K562 (cell line): ENCODE measurements around the gene TEX52. TPM values are rescaled to one million over a fixed set of nuclear protein-coding genes. Genes with fewer than 3 reads are reported as not detected.

Experiments used
- ATAC-seq: fragments of 200-7000 bp; cut with Tn5 transposase; 3 replicates; pipeline ENCODE4 v1.9.1; 2020; ENCODE audit warnings: moderate library complexity
- BruUV-seq: library from RNA; stranded (reverse); fragments of 400-500 nt; replicated peaks from 2 replicates; lab custom pipeline; 2021; lab: Mats Ljungman, UMichigan
- CTCF ChIA-PET: fragments of 300-600 bp; formaldehyde crosslinking; extraction: SDS; loops from one replicate; lab custom pipeline; 2021; ENCODE audit warnings: low intra/inter-chr PET ratio; lab: Yijun Ruan, JAX
- POLR2A ChIA-PET: fragments of 300-600, 350-650 bp; sonication (Branson Sonifier 250); formaldehyde crosslinking; extraction: SDS; loops from one replicate; lab custom pipeline; 2021; ENCODE audit warnings: antibody characterized with exemption, inconsistent platforms; lab: Yijun Ruan, JAX
- DNase-seq, 4 experiments: peaks; one replicate each; pipeline versions ENCODE4 v3.0.0 to v3.0.0-alpha.2; 2011 to 2018; ENCODE audit warnings: low spot score in 3 of 4, mixed read lengths in 3 of 4; ENCODE audit errors: extremely low read depth in 1 of 4
- FAIRE-seq: peaks from 2 replicates; lab custom pipeline; 2011; peaks lifted over from hg19 to GRCh38; lab: Jason Lieb, UNC
- H2AFZ ChIP-seq: 2 replicates; pipeline ENCODE4 v1.6.0; 2011; ENCODE audit warnings: low read depth, low read length, control low read depth, inconsistent platforms
- H3K27ac ChIP-seq: fragments of 200-600 bp; 3 replicates; pipeline ENCODE4 v1.8.0; 2011; ENCODE audit warnings: low read depth, mild to moderate bottlenecking, control low read depth, inconsistent platforms, low read length, moderate library complexity, mixed read lengths; ENCODE audit errors: extremely low read depth
- H3K27me3 ChIP-seq, 2 experiments: fragments of 300-600 bp in 1 of 2; 2 replicates in 1 of 2; 3 replicates in 1 of 2; pipeline versions ENCODE4 v1.6.0 to v1.8.0; 2011; ENCODE audit warnings: inconsistent platforms in 2 of 2, low read length in 2 of 2, mild to moderate bottlenecking in 1 of 2, mixed read lengths in 1 of 2, moderate library complexity in 1 of 2; ENCODE audit not compliant: control insufficient read depth in 2 of 2, insufficient read depth in 2 of 2
- H3K36me3 ChIP-seq: fragments of 300-600 bp; 3 replicates; pipeline ENCODE4 v1.8.0; 2011; ENCODE audit warnings: mild to moderate bottlenecking, low read length, inconsistent platforms; ENCODE audit not compliant: control insufficient read depth, insufficient read depth
- H3K4me1 ChIP-seq, 2 experiments: fragments of 200-600 bp in 1 of 2; replicated peaks in 1 of 2; 2 replicates in 1 of 2; 3 replicates in 1 of 2; pipeline versions ENCODE4 v1.5.1 to v1.8.0; 2011; ENCODE audit warnings: inconsistent platforms in 2 of 2, low read length in 2 of 2, mild to moderate bottlenecking in 1 of 2, mixed read lengths in 1 of 2, moderate library complexity in 1 of 2; ENCODE audit not compliant: control insufficient read depth in 2 of 2, insufficient read depth in 2 of 2
- H3K4me2 ChIP-seq: 2 replicates; pipeline ENCODE4 v1.6.1; 2011; ENCODE audit warnings: low read length, control low read depth, inconsistent platforms, mixed read lengths; ENCODE audit not compliant: insufficient read depth
- H3K4me3 ChIP-seq: fragments of 200-600 bp; sonication (generic), shearing (Covaris generic); 2 replicates; pipeline ENCODE4 v1.5.1; 2016; ENCODE audit warnings: control low read depth, inconsistent platforms
- H3K79me2 ChIP-seq: fragments of 200-600 bp; 3 replicates; pipeline ENCODE4 v1.8.0; 2011; ENCODE audit warnings: low read length, inconsistent platforms; ENCODE audit not compliant: control insufficient read depth, insufficient read depth
- H3K9ac ChIP-seq, 2 experiments: 2 replicates each; pipeline versions ENCODE4 v1.6.0 to v1.6.1; 2011; ENCODE audit warnings: low read depth in 2 of 2, low read length in 2 of 2, control low read depth in 1 of 2, inconsistent platforms in 1 of 2, mild to moderate bottlenecking in 1 of 2, mixed read lengths in 1 of 2; ENCODE audit not compliant: insufficient read depth in 1 of 2
- H3K9me1 ChIP-seq: one replicate; pipeline ENCODE4 v1.6.0; 2011; ENCODE audit warnings: inconsistent platforms, mild to moderate bottlenecking, low read length, moderate library complexity; ENCODE audit not compliant: control insufficient read depth, insufficient read depth
- H3K9me3 ChIP-seq: replicated peaks from 2 replicates; pipeline ENCODE4 v1.5.1; 2011; ENCODE audit warnings: low read depth, low read length, inconsistent platforms; ENCODE audit not compliant: control insufficient read depth, insufficient read depth
- H4K20me1 ChIP-seq: replicated peaks from 2 replicates; pipeline ENCODE4 v1.6.1; 2011; ENCODE audit warnings: low read length, inconsistent platforms, mixed read lengths; ENCODE audit not compliant: control insufficient read depth, insufficient read depth
- EGR1 ChIP-seq: fragments of 450-650 bp; conservative IDR thresholded peaks from 2 replicates; pipeline ENCODE4 v1.6.1; 2017; ENCODE audit warnings: mild to moderate bottlenecking
- FOXM1 ChIP-seq, 2 experiments: fragments of 450-650 bp in 1 of 2; sonication (generic) in 1 of 2; formaldehyde crosslinking in 1 of 2; IDR thresholded peaks; 2 replicates each; pipeline versions ENCODE4 v1.6.1 to v1.9.0; 2017 to 2022; ENCODE audit warnings: low read depth in 2 of 2, mild to moderate bottlenecking in 2 of 2, missing genetic modification reagents in 1 of 2, moderate library complexity in 1 of 2
- POLR2AphosphoS2 ChIP-seq: IDR thresholded peaks from 2 replicates; pipeline ENCODE4 v1.6.1; 2012; ENCODE audit warnings: low read length, improper control_type of control experiment
- POLR2G ChIP-seq: fragments of 200-400 bp; formaldehyde crosslinking; IDR thresholded peaks from 2 replicates; pipeline ENCODE4 v1.6.1; 2017; ENCODE audit warnings: low read depth, mild to moderate bottlenecking, antibody characterized with exemption, low read length, moderate library complexity
- WGBS: fragments of 100-300 bp; shearing (Covaris generic); methylation state at CpG from one replicate; pipeline ENCODE4 v1.1.6; 2016; ENCODE audit warnings: low coverage, mixed read lengths; ENCODE audit not compliant: insufficient coverage; ENCODE audit errors: missing lambda C conversion rate; 5-methylcytosine and 5-hydroxymethylcytosine counted together
- in situ Hi-C: fragments of 300-500 bp; cut with MboI; formaldehyde crosslinking; loops from 4 replicates; pipeline ENCODE4 v1.15.0; 2018; ENCODE audit warnings: inconsistent platforms, mixed read lengths
- intact Hi-C: fragments of 100-400 bp; cut with micrococcal nuclease; formaldehyde crosslinking; loops from 2 replicates; pipeline ENCODE4 v1.14.2; 2022
- polyA plus RNA-seq, 8 experiments: library from polyadenylated mRNA; depleted of rRNA in 4 of 8; stranded (reverse) in 5 of 8; unstranded in 3 of 8; fragments of >200 nt; fragmentation: Nextera tagmentation in 2 of 8; fragmentation: Illumina TruSeq in 1 of 8; extraction: Ambion mirVana in 2 of 8; extraction: Trizol in 1 of 8; gene quantifications; 2 replicates each; pipeline versions ENCODE4 v1.2.1 to v1.2.3, GENCODE V29; 2011 to 2014; ENCODE audit warnings: inconsistent platforms in 1 of 8, missing spikeins in 1 of 8
- total RNA-seq, 7 experiments: library from RNA; depleted of rRNA in 6 of 7; stranded (reverse); fragments of >200 nt in 6 of 7; fragmentation: Illumina TruSeq in 2 of 7; extraction: Trizol in 2 of 7; gene quantifications; 2 replicates each; pipeline versions ENCODE4 v1.2.1 to v1.2.3, GENCODE V29; 2011 to 2021; ENCODE audit warnings: low replicate concordance in 1 of 7

Gene TEX52
- total and polyA plus RNA-seq, 9 of the 15 experiments (the other 6 are each of a cell fraction or from before 2014, with no cell fraction given): not detected

- no peak for ATAC-seq
- intact Hi-C loops (no loop called here), in situ Hi-C loops (no loop called here)
- H3K79me2 ChIP-seq: no peaks in the 10 kb centered on the region
- no peak for DNase-seq
- H3K4me2 ChIP-seq: no peak within 1 kb of the TSS
- no peaks in the 10 kb centered on the region for H3K36me3 ChIP-seq
- H3K9me3 ChIP-seq: no peaks in the 10 kb centered on the region
- no peaks in the 10 kb centered on the region for H4K20me1 ChIP-seq
- H3K4me3 ChIP-seq: no peak within 1 kb of the TSS
- peak within 1 kb of the TSS in 1 of 2 experiments; percentile 35; a peak in 1 of 4 replicates for H3K9ac ChIP-seq
- H3K4me1 ChIP-seq: peaks cover 0 to 8% of the 10 kb centered on the region in 2 experiments; a peak in 3 of 5 replicates
- no peak within 1 kb of the TSS for H3K27ac ChIP-seq
- no peaks in the 10 kb centered on the region for H3K27me3 ChIP-seq
- no peak for FAIRE-seq
- BruUV-seq: no TSS peak
- ChIA-PET POLR2A (interaction anchor here (0.7 kb wide), 1 partner anchor 11 kb away, joined by 3 read pairs; no protein-coding TSS in a partner anchor), CTCF (no interaction called here)
- peak; percentile 50; the same call in 1 of the 2 replicates for TF ChIP-seq POLR2G
- TF ChIP-seq POLR2AphosphoS2: no peak
- H3K9me1 ChIP-seq: no peaks in the 10 kb centered on the region
- no peak within 1 kb of the TSS for H2AFZ ChIP-seq
- 63% methylated on average over 12 of the region's 32 CpGs for WGBS
These were observed 22.0 kb downstream of the TEX52 start, which contains the start of gene NRIP2 for GRCh38 chr12:2834581-2835491. TSS of gene NRIP2 (minus strand) at chr12:2835035. CDS start at chr12:2834983, 52 bp downstream.

- H3K36me3 ChIP-seq: no peaks in the 10 kb centered on the region
- FAIRE-seq (no peak), ATAC-seq (no peak), DNase-seq (no peak)
- H3K4me1 ChIP-seq: peaks cover 0 to 8% of the 10 kb centered on the region in 2 experiments; a peak in 3 of 5 replicates
- no peak overlapping the region for H2AFZ ChIP-seq
- H3K27me3 ChIP-seq: no peaks in the 10 kb centered on the region
- no peaks in the 10 kb centered on the region for H3K9me1 ChIP-seq
- no peak overlapping the region for H3K9ac ChIP-seq
- H4K20me1 ChIP-seq: no peaks in the 10 kb centered on the region
- peak; percentile 39; the same call in 1 of the 2 replicates for TF ChIP-seq EGR1
- no peak for TF ChIP-seq FOXM1 (IDR thresholded peaks at IDR 0.05; ENCODE audit: low read depth)
- TF ChIP-seq FOXM1 (CRISPR knock-in tag; IDR thresholded peaks at IDR 0.05; ENCODE audit: low read depth): no peak
- H3K79me2 ChIP-seq: no peaks in the 10 kb centered on the region
- intact Hi-C loops: no loop called here
- no TSS peak for BruUV-seq
- in situ Hi-C loops: no loop called here
- H3K27ac ChIP-seq: no peak overlapping the region
- no peak overlapping the region for H3K4me2 ChIP-seq
- no peaks in the 10 kb centered on the region for H3K9me3 ChIP-seq
- H3K4me3 ChIP-seq: no peak overlapping the region
- CTCF ChIA-PET: no interaction called here
- POLR2A ChIA-PET: interaction anchor here (0.6 to 0.7 kb wide), 2 partner anchors 14 to 37 kb away, joined by 4 read pairs; no protein-coding TSS in a partner anchor
- 65% methylated on average over 9 of the region's 9 CpGs for WGBS
These were observed 23.0 kb downstream of the TEX52 start for GRCh38 chr12:2833810-2834209.
